Measurements from ENCODE around the gene PTP4A2.

GRCh38 chr1:31938184-31938975 is at the start of gene PTP4A2:
- no peak for TF ChIP-seq HCFC1 (IDR thresholded peaks at IDR 0.05; ENCODE audit: low read length)
- TF ChIP-seq POLR2AphosphoS5 (IDR thresholded peaks at IDR 0.05; ENCODE audit: low read length): peak; percentile 35; the same call in 1 of the 2 replicates
- peak; percentile 98 for TF ChIP-seq JUND (IDR thresholded peaks at IDR 0.05; ENCODE audit: low read depth, low read length)
- no peak for TF ChIP-seq ASH2L (IDR thresholded peaks at IDR 0.05; ENCODE audit: borderline replicate concordance, low read depth)
- TF ChIP-seq, protein P1, sequence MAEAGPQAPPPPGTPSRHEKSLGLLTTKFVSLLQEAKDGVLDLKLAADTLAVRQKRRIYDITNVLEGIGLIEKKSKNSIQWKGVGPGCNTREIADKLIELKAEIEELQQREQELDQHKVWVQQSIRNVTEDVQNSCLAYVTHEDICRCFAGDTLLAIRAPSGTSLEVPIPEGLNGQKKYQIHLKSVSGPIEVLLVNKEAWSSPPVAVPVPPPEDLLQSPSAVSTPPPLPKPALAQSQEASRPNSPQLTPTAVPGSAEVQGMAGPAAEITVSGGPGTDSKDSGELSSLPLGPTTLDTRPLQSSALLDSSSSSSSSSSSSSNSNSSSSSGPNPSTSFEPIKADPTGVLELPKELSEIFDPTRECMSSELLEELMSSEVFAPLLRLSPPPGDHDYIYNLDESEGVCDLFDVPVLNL (IDR thresholded peaks at IDR 0.05; ENCODE audit: low read depth, low read length): 0 out of 2 replicates have a peak, but pooled peaks have one; percentile 55
- TF ChIP-seq, protein P2, sequence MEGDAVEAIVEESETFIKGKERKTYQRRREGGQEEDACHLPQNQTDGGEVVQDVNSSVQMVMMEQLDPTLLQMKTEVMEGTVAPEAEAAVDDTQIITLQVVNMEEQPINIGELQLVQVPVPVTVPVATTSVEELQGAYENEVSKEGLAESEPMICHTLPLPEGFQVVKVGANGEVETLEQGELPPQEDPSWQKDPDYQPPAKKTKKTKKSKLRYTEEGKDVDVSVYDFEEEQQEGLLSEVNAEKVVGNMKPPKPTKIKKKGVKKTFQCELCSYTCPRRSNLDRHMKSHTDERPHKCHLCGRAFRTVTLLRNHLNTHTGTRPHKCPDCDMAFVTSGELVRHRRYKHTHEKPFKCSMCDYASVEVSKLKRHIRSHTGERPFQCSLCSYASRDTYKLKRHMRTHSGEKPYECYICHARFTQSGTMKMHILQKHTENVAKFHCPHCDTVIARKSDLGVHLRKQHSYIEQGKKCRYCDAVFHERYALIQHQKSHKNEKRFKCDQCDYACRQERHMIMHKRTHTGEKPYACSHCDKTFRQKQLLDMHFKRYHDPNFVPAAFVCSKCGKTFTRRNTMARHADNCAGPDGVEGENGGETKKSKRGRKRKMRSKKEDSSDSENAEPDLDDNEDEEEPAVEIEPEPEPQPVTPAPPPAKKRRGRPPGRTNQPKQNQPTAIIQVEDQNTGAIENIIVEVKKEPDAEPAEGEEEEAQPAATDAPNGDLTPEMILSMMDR (IDR thresholded peaks at IDR 0.05 in 2 of 3, conservative IDR thresholded peaks at IDR 0.05 in 1 of 3; ENCODE audit: control insufficient read depth in 2 of 3, extremely low read depth in 1 of 3, insufficient read depth in 1 of 3, low read depth in 3 of 3, low read length in 3 of 3): peak; percentile 37 to 72 (median 56); a peak in 5 of 6 replicates

All from GM12878 (cell line).